Karpas-422 (cell line): ENCODE measurements around the gene TNS3. TPM values are rescaled to one million over a fixed set of nuclear protein-coding genes. Genes with fewer than 3 reads are reported as not detected.

ENCODE experiments used
- DNase-seq: peaks from one replicate; pipeline ENCODE4 v3.0.0-alpha.2; 2015
- H2AFZ ChIP-seq: fragments of 200-600 bp; sonication (generic); 2 replicates; pipeline ENCODE4 v1.6.1; 2014; ENCODE audit warnings: antibody characterized with exemption, low read length, mixed read lengths
- H3K27ac ChIP-seq: fragments of 200-600 bp; sonication (generic); 2 replicates; pipeline ENCODE4 v1.5.1; 2014; ENCODE audit warnings: mild to moderate bottlenecking, low read length, moderate library complexity
- H3K27me3 ChIP-seq: fragments of 200-600 bp; sonication (generic); 2 replicates; pipeline ENCODE4 v1.6.1; 2014; ENCODE audit warnings: low read length, mixed read lengths
- H3K36me3 ChIP-seq: fragments of 200-600 bp; sonication (generic); 2 replicates; pipeline ENCODE4 v1.6.1; 2014; ENCODE audit warnings: low read length, mixed read lengths; ENCODE audit not compliant: insufficient read depth
- H3K4me1 ChIP-seq: fragments of 200-600 bp; sonication (generic); 2 replicates; pipeline ENCODE4 v1.6.1; 2014; ENCODE audit warnings: mild to moderate bottlenecking, low read length, mixed read lengths
- H3K4me2 ChIP-seq: fragments of 200-600 bp; sonication (generic); 2 replicates; pipeline ENCODE4 v1.6.1; 2014; ENCODE audit warnings: low read length, low read depth, mild to moderate bottlenecking; ENCODE audit not compliant: poor library complexity, severe bottlenecking
- H3K4me3 ChIP-seq: fragments of 200-600 bp; sonication (generic); 2 replicates; pipeline ENCODE4 v1.5.1; 2014; ENCODE audit warnings: mild to moderate bottlenecking, antibody characterized with exemption, low read length, mixed read lengths
- H3K79me2 ChIP-seq: fragments of 200-600 bp; sonication (generic); 2 replicates; pipeline ENCODE4 v1.6.1; 2014; ENCODE audit warnings: mild to moderate bottlenecking, low read length, mixed read lengths
- H3K9ac ChIP-seq: fragments of 200-600 bp; sonication (generic); 2 replicates; pipeline ENCODE4 v1.6.0; 2014; ENCODE audit warnings: low read length
- H3K9me2 ChIP-seq: fragments of 200-600 bp; sonication (generic), shearing (Covaris generic); replicated peaks from 2 replicates; pipeline ENCODE4 v1.6.0; 2014; ENCODE audit warnings: mild to moderate bottlenecking, low read length, moderate library complexity; ENCODE audit not compliant: insufficient read depth
- H3K9me3 ChIP-seq: fragments of 300-700, 200-600 bp; sonication (generic); 2 replicates; pipeline ENCODE4 v1.6.1; 2014; ENCODE audit warnings: low read length, mixed read lengths
- H4K20me1 ChIP-seq: fragments of 200-600 bp; sonication (generic); 2 replicates; pipeline ENCODE4 v1.6.1; 2014; ENCODE audit warnings: mild to moderate bottlenecking, antibody characterized with exemption, low read length, low read depth; ENCODE audit not compliant: insufficient read depth
- total RNA-seq: library from RNA; depleted of rRNA; stranded (reverse); fragments of >200 nt; shearing (Covaris generic); gene quantifications from 2 replicates; pipeline ENCODE4 v1.2.3, GENCODE V29; 2014; ENCODE audit warnings: low replicate concordance

TNS3 gene
- total RNA-seq, 1 experiment from 2014 or later: 56.6 TPM

GRCh38 chr7:47557317-47557693 lies 24.6 kb downstream of the TNS3 start:
- H3K9me2 ChIP-seq: no peaks in the 10 kb centered on the region
- H3K79me2 ChIP-seq: peaks cover 90% of the 10 kb centered on the region
- H3K4me3 ChIP-seq: no peak overlapping the region
- no peak for DNase-seq
- H3K9me3 ChIP-seq: no peaks in the 10 kb centered on the region
- no peak overlapping the region for H3K9ac ChIP-seq
- no peak overlapping the region for H3K27ac ChIP-seq
- peaks cover 12% of the 10 kb centered on the region for H3K4me1 ChIP-seq
- peaks cover 20% of the 10 kb centered on the region for H4K20me1 ChIP-seq
- no peak overlapping the region for H3K4me2 ChIP-seq
- H3K27me3 ChIP-seq: no peaks in the 10 kb centered on the region
- peaks cover 21% of the 10 kb centered on the region; the same call in 1 of the 2 replicates for H3K36me3 ChIP-seq
- no peak overlapping the region for H2AFZ ChIP-seq

- Histone ChIP-seq H3K36me3 (peaks cover 21% of the 10 kb centered on the region; the same call in 1 of the 2 replicates), H2AFZ (no peak overlapping the region), H3K9me2 (no peaks in the 10 kb centered on the region), H3K79me2 (peaks cover 90% of the 10 kb centered on the region), H3K4me3 (no peak overlapping the region), H3K27me3 (no peaks in the 10 kb centered on the region), H3K9me3 (no peaks in the 10 kb centered on the region), H3K4me1 (peaks cover 12% of the 10 kb centered on the region), H3K4me2 (no peak overlapping the region), H4K20me1 (peaks cover 20% of the 10 kb centered on the region), H3K9ac (no peak overlapping the region), H3K27ac (no peak overlapping the region)
- DNase-seq: no peak
Observed at GRCh38 chr7:47556511-47557180, 25.3 kb downstream of the TNS3 start.

- Histone ChIP-seq H3K9me3 (no peaks in the 10 kb centered on the region), H3K9ac (no peak overlapping the region), H3K36me3 (peaks cover 15% of the 10 kb centered on the region; the same call in 1 of the 2 replicates), H3K27me3 (no peaks in the 10 kb centered on the region), H3K4me1 (peaks cover 12% of the 10 kb centered on the region), H4K20me1 (peaks cover 4% of the 10 kb centered on the region; the same call in 1 of the 2 replicates), H2AFZ (no peak overlapping the region), H3K27ac (no peak overlapping the region), H3K9me2 (no peaks in the 10 kb centered on the region), H3K4me2 (no peak overlapping the region), H3K79me2 (peaks cover 87% of the 10 kb centered on the region), H3K4me3 (no peak overlapping the region)
- DNase-seq: peak; percentile 39
Observed at GRCh38 chr7:47553309-47553708, 28.6 kb downstream of the TNS3 start.

- no peak overlapping the region for H2AFZ ChIP-seq
- H3K4me2 ChIP-seq: no peak overlapping the region
- no peaks in the 10 kb centered on the region for H3K9me2 ChIP-seq
- H3K36me3 ChIP-seq: peaks cover 12% of the 10 kb centered on the region; the same call in 1 of the 2 replicates
- H3K27me3 ChIP-seq: no peaks in the 10 kb centered on the region
- H3K9ac ChIP-seq: no peak overlapping the region
- no peaks in the 10 kb centered on the region for H3K9me3 ChIP-seq
- peaks cover 12% of the 10 kb centered on the region for H3K4me1 ChIP-seq
- no peak overlapping the region for H3K4me3 ChIP-seq
- H3K79me2 ChIP-seq: peaks cover 87% of the 10 kb centered on the region
- DNase-seq: peak; percentile 44
- peak overlapping the region; percentile 48; the same call in 1 of the 2 replicates for H3K27ac ChIP-seq
- peaks cover 2% of the 10 kb centered on the region; the same call in 1 of the 2 replicates for H4K20me1 ChIP-seq
Observed at GRCh38 chr7:47552621-47553020, 29.3 kb downstream of the TNS3 start.

GRCh38 chr7:47551668-47552440 lies 30.1 kb downstream of the TNS3 start:
- no peak overlapping the region for H3K4me3 ChIP-seq
- H3K27me3 ChIP-seq: no peaks in the 10 kb centered on the region
- no peaks in the 10 kb centered on the region for H3K9me2 ChIP-seq
- no peak overlapping the region for H3K4me2 ChIP-seq
- H4K20me1 ChIP-seq: no peaks in the 10 kb centered on the region
- peaks cover 87% of the 10 kb centered on the region for H3K79me2 ChIP-seq
- peak; percentile 40 for DNase-seq
- H3K9me3 ChIP-seq: no peaks in the 10 kb centered on the region
- peak overlapping the region; percentile 48; the same call in 1 of the 2 replicates for H3K27ac ChIP-seq
- H3K9ac ChIP-seq: no peak overlapping the region
- no peak overlapping the region for H2AFZ ChIP-seq
- H3K4me1 ChIP-seq: peaks cover 12% of the 10 kb centered on the region
- peaks cover 6% of the 10 kb centered on the region; the same call in 1 of the 2 replicates for H3K36me3 ChIP-seq

GRCh38 chr7:47550788-47551470 lies 31.0 kb downstream of the TNS3 start:
- no peak overlapping the region for H3K4me3 ChIP-seq

GRCh38 chr7:47549916-47550315 lies 32.0 kb downstream of the TNS3 start:
- peaks cover 6% of the 10 kb centered on the region; the same call in 1 of the 2 replicates for H3K36me3 ChIP-seq
- no peaks in the 10 kb centered on the region for H4K20me1 ChIP-seq
- peaks cover 17% of the 10 kb centered on the region for H3K4me1 ChIP-seq
- H3K4me3 ChIP-seq: no peak overlapping the region
- H3K9me2 ChIP-seq: no peaks in the 10 kb centered on the region
- H2AFZ ChIP-seq: no peak overlapping the region
- no peak overlapping the region for H3K27ac ChIP-seq
- H3K9ac ChIP-seq: no peak overlapping the region
- H3K4me2 ChIP-seq: no peak overlapping the region
- H3K27me3 ChIP-seq: no peaks in the 10 kb centered on the region
- no peak for DNase-seq
- H3K9me3 ChIP-seq: no peaks in the 10 kb centered on the region
- H3K79me2 ChIP-seq: peaks cover 92% of the 10 kb centered on the region

More at GRCh38 chr7:47550788-47551470, 31.0 kb downstream of the TNS3 start:
- H3K9me2 ChIP-seq: no peaks in the 10 kb centered on the region
- no peaks in the 10 kb centered on the region for H4K20me1 ChIP-seq
- peaks cover 12% of the 10 kb centered on the region for H3K4me1 ChIP-seq
- H3K9ac ChIP-seq: no peak overlapping the region
- H3K27me3 ChIP-seq: no peaks in the 10 kb centered on the region
- H3K27ac ChIP-seq: no peak overlapping the region
- no peak overlapping the region for H3K4me2 ChIP-seq
- DNase-seq: no peak
- H3K36me3 ChIP-seq: peaks cover 6% of the 10 kb centered on the region; the same call in 1 of the 2 replicates
- H3K79me2 ChIP-seq: peaks cover 87% of the 10 kb centered on the region
- no peaks in the 10 kb centered on the region for H3K9me3 ChIP-seq
- H2AFZ ChIP-seq: no peak overlapping the region

- Histone ChIP-seq H3K9me2 (no peaks in the 10 kb centered on the region), H3K4me1 (peaks cover 22% of the 10 kb centered on the region), H3K9ac (no peak overlapping the region), H3K27me3 (no peaks in the 10 kb centered on the region), H3K36me3 (peaks cover 4% of the 10 kb centered on the region; the same call in 1 of the 2 replicates), H3K9me3 (no peaks in the 10 kb centered on the region), H2AFZ (no peak overlapping the region), H3K79me2 (peaks cover 95% of the 10 kb centered on the region), H3K27ac (no peak overlapping the region), H4K20me1 (no peaks in the 10 kb centered on the region), H3K4me2 (no peak overlapping the region), H3K4me3 (no peak overlapping the region)
- no peak for DNase-seq
Observed at GRCh38 chr7:47549397-47549796, 32.5 kb downstream of the TNS3 start.
